Keratinocyte (primary cell): ENCODE data around the gene GPR63. TPM values are rescaled to one million over a fixed set of nuclear protein-coding genes. Genes with fewer than 3 reads are reported as not detected.

Experiments
- DNase-seq: peaks from one replicate; pipeline ENCODE4 v3.0.0-alpha.2; 2011; ENCODE audit warnings: low read depth, missing footprints, low spot score
- FAIRE-seq: peaks from 2 replicates; lab custom pipeline; 2011; peaks lifted over from hg19 to GRCh38; lab: Jason Lieb, UNC
- H2AFZ ChIP-seq: 2 replicates; pipeline ENCODE4 v1.6.0; 2012; ENCODE audit warnings: low read length, control low read depth, inconsistent platforms; ENCODE audit not compliant: control insufficient read depth
- H3K27ac ChIP-seq: 2 replicates; pipeline ENCODE4 v1.5.1; 2011; ENCODE audit warnings: low read length; ENCODE audit not compliant: control insufficient read depth, insufficient read depth
- H3K27me3 ChIP-seq: 3 replicates; pipeline ENCODE4 v1.6.0; 2011; ENCODE audit warnings: low read length; ENCODE audit not compliant: control insufficient read depth, insufficient read depth; ENCODE audit errors: extremely low read depth
- H3K36me3 ChIP-seq, 2 experiments: 2 replicates in 1 of 2; 3 replicates in 1 of 2; pipeline ENCODE4 v1.5.1; 2011; ENCODE audit warnings: low read length in 2 of 2, mild to moderate bottlenecking in 1 of 2; ENCODE audit not compliant: control insufficient read depth in 2 of 2, insufficient read depth in 2 of 2; ENCODE audit errors: extremely low read depth in 1 of 2
- H3K4me1 ChIP-seq: 3 replicates; pipeline ENCODE4 v1.5.1; 2011; ENCODE audit warnings: low read length; ENCODE audit not compliant: control insufficient read depth, insufficient read depth; ENCODE audit errors: extremely low read depth
- H3K4me2 ChIP-seq: 3 replicates; pipeline ENCODE4 v1.6.0; 2011; ENCODE audit warnings: low read depth, low read length; ENCODE audit not compliant: control insufficient read depth, insufficient read depth; ENCODE audit errors: extremely low read depth
- H3K4me3 ChIP-seq, 3 experiments: fragments of 200-600 bp in 1 of 3; sonication (generic) in 1 of 3; 2 replicates in 2 of 3; 3 replicates in 1 of 3; pipeline ENCODE4 v1.5.1; 2011 to 2016; ENCODE audit warnings: low read length in 3 of 3, mild to moderate bottlenecking in 3 of 3, control low read depth in 2 of 3, inconsistent platforms in 1 of 3, low read depth in 1 of 3, mixed read lengths in 1 of 3, mixed run types in 1 of 3, moderate library complexity in 1 of 3; ENCODE audit not compliant: control insufficient read depth in 2 of 3, insufficient read depth in 2 of 3; ENCODE audit errors: extremely low read depth in 1 of 3
- H3K79me2 ChIP-seq: 2 replicates; pipeline ENCODE4 v1.6.0; 2012; ENCODE audit warnings: low read length; ENCODE audit not compliant: control insufficient read depth, insufficient read depth
- H3K9ac ChIP-seq: 3 replicates; pipeline ENCODE4 v1.6.0; 2011; ENCODE audit warnings: low read length; ENCODE audit not compliant: control insufficient read depth, insufficient read depth; ENCODE audit errors: extremely low read depth
- H3K9me1 ChIP-seq: 3 replicates; pipeline ENCODE4 v1.6.0; 2011; ENCODE audit warnings: low read length; ENCODE audit not compliant: control insufficient read depth, insufficient read depth; ENCODE audit errors: extremely low read depth
- H3K9me3 ChIP-seq: 2 replicates; pipeline ENCODE4 v1.5.1; 2012; ENCODE audit warnings: low read depth, low read length; ENCODE audit not compliant: control insufficient read depth
- H4K20me1 ChIP-seq: 3 replicates; pipeline ENCODE4 v1.6.0; 2011; ENCODE audit warnings: low read length; ENCODE audit not compliant: control insufficient read depth, insufficient read depth; ENCODE audit errors: extremely low read depth
- EZH2 ChIP-seq: IDR thresholded peaks from one replicate; pipeline ENCODE4 v1.6.1; 2012; ENCODE audit warnings: inconsistent platforms, mild to moderate bottlenecking, low read length, moderate library complexity
- dilution Hi-C: fragments of 300-500 bp; cut with MboI; formaldehyde crosslinking; loops from one replicate; pipeline ENCODE4 v1.7.0; 2020; ENCODE audit warnings: low sequenced_read_pairs; ENCODE audit not compliant: extremely low pct_ligation_motif_present
- polyA plus RNA-seq, 5 experiments: library from polyadenylated mRNA; depleted of rRNA in 3 of 5; stranded (reverse) in 3 of 5; stranded (forward) in 1 of 5; unstranded in 1 of 5; fragments of >200 nt; gene quantifications; 1 replicate in 1 of 5; 2 replicates in 3 of 5; 3 replicates in 1 of 5; pipeline versions ENCODE4 v1.2.1 to v1.2.3, GENCODE V29; 2011 to 2012; ENCODE audit warnings: missing spikeins in 2 of 5, low read depth in 1 of 5, low replicate concordance in 1 of 5
- TF ChIP-seq, protein P1 (sequence below), 3 experiments: IDR thresholded peaks in 1 of 3; conservative IDR thresholded peaks in 1 of 3; optimal IDR thresholded peaks in 1 of 3; 2 replicates in 2 of 3; 3 replicates in 1 of 3; pipeline versions ENCODE3 to v1.5.1; 2011; ENCODE audit warnings: low read length in 3 of 3, mild to moderate bottlenecking in 3 of 3, moderate library complexity in 2 of 3, control low read depth in 1 of 3, inconsistent platforms in 1 of 3; ENCODE audit not compliant: insufficient read depth in 2 of 3; ENCODE audit errors: extremely low read depth in 1 of 3

Gene GPR63
- polyA plus RNA-seq, 1 donor (not counting 4 experiments of a cell fraction or from before 2014, with no cell fraction given) = 1.9 TPM

- DNase-seq (no peak), FAIRE-seq (no peak)
- Histone ChIP-seq H3K4me3 (no peak overlapping the region), H3K27me3 (no peaks in the 10 kb centered on the region), H4K20me1 (no peaks in the 10 kb centered on the region), H2AFZ (no peak overlapping the region), H3K4me2 (no peak overlapping the region), H3K27ac (no peak overlapping the region), H3K4me1 (no peaks in the 10 kb centered on the region), H3K36me3 (no peaks in the 10 kb centered on the region), H3K9me1 (no peaks in the 10 kb centered on the region), H3K9me3 (no peaks in the 10 kb centered on the region), H3K9ac (no peak overlapping the region), H3K79me2 (no peaks in the 10 kb centered on the region)
- TF ChIP-seq EZH2 = no peak
- TF ChIP-seq, protein P1, sequence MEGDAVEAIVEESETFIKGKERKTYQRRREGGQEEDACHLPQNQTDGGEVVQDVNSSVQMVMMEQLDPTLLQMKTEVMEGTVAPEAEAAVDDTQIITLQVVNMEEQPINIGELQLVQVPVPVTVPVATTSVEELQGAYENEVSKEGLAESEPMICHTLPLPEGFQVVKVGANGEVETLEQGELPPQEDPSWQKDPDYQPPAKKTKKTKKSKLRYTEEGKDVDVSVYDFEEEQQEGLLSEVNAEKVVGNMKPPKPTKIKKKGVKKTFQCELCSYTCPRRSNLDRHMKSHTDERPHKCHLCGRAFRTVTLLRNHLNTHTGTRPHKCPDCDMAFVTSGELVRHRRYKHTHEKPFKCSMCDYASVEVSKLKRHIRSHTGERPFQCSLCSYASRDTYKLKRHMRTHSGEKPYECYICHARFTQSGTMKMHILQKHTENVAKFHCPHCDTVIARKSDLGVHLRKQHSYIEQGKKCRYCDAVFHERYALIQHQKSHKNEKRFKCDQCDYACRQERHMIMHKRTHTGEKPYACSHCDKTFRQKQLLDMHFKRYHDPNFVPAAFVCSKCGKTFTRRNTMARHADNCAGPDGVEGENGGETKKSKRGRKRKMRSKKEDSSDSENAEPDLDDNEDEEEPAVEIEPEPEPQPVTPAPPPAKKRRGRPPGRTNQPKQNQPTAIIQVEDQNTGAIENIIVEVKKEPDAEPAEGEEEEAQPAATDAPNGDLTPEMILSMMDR (optimal IDR thresholded peaks at IDR 0.05 in 1 of 3, IDR thresholded peaks at IDR 0.05 in 1 of 3, conservative IDR thresholded peaks at IDR 0.05 in 1 of 3; ENCODE audit: extremely low read depth in 1 of 3, insufficient read depth in 2 of 3, low read length in 3 of 3) = no peak
- dilution Hi-C loops = no loop called here
These were observed 75.5 kb downstream of the GPR63 start for GRCh38 chr6:96761794-96762193.

GRCh38 chr6:96760153-96760687 is 77.1 kb downstream of the GPR63 start:
- Histone ChIP-seq H3K36me3 (no peaks in the 10 kb centered on the region), H3K79me2 (no peaks in the 10 kb centered on the region), H4K20me1 (no peaks in the 10 kb centered on the region), H3K27ac (no peak overlapping the region), H3K4me1 (no peaks in the 10 kb centered on the region), H3K9me3 (no peaks in the 10 kb centered on the region), H3K4me2 (no peak overlapping the region), H3K27me3 (no peaks in the 10 kb centered on the region), H3K9me1 (no peaks in the 10 kb centered on the region), H3K4me3 (no peak overlapping the region), H3K9ac (no peak overlapping the region), H2AFZ (no peak overlapping the region)
- FAIRE-seq = no peak
- no peak for DNase-seq
- dilution Hi-C loops = no loop called here
- TF ChIP-seq, protein P1 (optimal IDR thresholded peaks at IDR 0.05 in 1 of 3, IDR thresholded peaks at IDR 0.05 in 1 of 3, conservative IDR thresholded peaks at IDR 0.05 in 1 of 3; ENCODE audit: extremely low read depth in 1 of 3, insufficient read depth in 2 of 3, low read length in 3 of 3) = peak in 1 of 3 experiments; percentile 19
- TF ChIP-seq EZH2 = no peak
